ENCODE results near the gene PRDM16. TPM values are rescaled to one million over a fixed set of nuclear protein-coding genes. Genes with fewer than 3 reads are reported as not detected.

PRDM16 gene
- total RNA-seq, 1 experiment from 2014 or later: 6.1 TPM

GRCh38 chr1:3049164-3049563 is 19.8 kb upstream of the PRDM16 start:
- TF ChIP-seq ELF1 (IDR thresholded peaks at IDR 0.05; ENCODE audit: borderline replicate concordance, low read depth) (no peak), RAD21 (IDR thresholded peaks at IDR 0.05; ENCODE audit: low read depth) (no peak), TCF7L2 (IDR thresholded peaks at IDR 0.05; ENCODE audit: borderline replicate concordance, extremely low read depth, insufficient read depth, insufficient read length) (no peak), POLR2AphosphoS5 (IDR thresholded peaks at IDR 0.05; ENCODE audit: low read depth, low read length) (no peak), ZBTB33 (IDR thresholded peaks at IDR 0.05; ENCODE audit: extremely low read depth, insufficient replicate concordance, low read length) (no peak), CEBPB (IDR thresholded peaks at IDR 0.05; ENCODE audit: low read depth) (no peak), SIN3A (IDR thresholded peaks at IDR 0.05; ENCODE audit: low read depth) (no peak), FOSL1 (IDR thresholded peaks at IDR 0.05; ENCODE audit: low read depth) (no peak), EGR1 (IDR thresholded peaks at IDR 0.05; ENCODE audit: low read depth) (no peak), POLR2A (IDR thresholded peaks at IDR 0.05; ENCODE audit: borderline replicate concordance, extremely low read depth, insufficient read depth, insufficient read length) (no peak), CBX3 (IDR thresholded peaks at IDR 0.05; ENCODE audit: low read depth) (no peak), SP1 (IDR thresholded peaks at IDR 0.05; ENCODE audit: low read depth) (no peak), ZNF274 (IDR thresholded peaks at IDR 0.05; ENCODE audit: low read depth, low read length) (no peak), YY1 (IDR thresholded peaks at IDR 0.05; ENCODE audit: extremely low read depth, insufficient replicate concordance, low read depth, low read length) (no peak), ZFX (IDR thresholded peaks at IDR 0.05) (no peak), SRF (IDR thresholded peaks at IDR 0.05; ENCODE audit: low read depth) (no peak)
- TF ChIP-seq, protein P1, sequence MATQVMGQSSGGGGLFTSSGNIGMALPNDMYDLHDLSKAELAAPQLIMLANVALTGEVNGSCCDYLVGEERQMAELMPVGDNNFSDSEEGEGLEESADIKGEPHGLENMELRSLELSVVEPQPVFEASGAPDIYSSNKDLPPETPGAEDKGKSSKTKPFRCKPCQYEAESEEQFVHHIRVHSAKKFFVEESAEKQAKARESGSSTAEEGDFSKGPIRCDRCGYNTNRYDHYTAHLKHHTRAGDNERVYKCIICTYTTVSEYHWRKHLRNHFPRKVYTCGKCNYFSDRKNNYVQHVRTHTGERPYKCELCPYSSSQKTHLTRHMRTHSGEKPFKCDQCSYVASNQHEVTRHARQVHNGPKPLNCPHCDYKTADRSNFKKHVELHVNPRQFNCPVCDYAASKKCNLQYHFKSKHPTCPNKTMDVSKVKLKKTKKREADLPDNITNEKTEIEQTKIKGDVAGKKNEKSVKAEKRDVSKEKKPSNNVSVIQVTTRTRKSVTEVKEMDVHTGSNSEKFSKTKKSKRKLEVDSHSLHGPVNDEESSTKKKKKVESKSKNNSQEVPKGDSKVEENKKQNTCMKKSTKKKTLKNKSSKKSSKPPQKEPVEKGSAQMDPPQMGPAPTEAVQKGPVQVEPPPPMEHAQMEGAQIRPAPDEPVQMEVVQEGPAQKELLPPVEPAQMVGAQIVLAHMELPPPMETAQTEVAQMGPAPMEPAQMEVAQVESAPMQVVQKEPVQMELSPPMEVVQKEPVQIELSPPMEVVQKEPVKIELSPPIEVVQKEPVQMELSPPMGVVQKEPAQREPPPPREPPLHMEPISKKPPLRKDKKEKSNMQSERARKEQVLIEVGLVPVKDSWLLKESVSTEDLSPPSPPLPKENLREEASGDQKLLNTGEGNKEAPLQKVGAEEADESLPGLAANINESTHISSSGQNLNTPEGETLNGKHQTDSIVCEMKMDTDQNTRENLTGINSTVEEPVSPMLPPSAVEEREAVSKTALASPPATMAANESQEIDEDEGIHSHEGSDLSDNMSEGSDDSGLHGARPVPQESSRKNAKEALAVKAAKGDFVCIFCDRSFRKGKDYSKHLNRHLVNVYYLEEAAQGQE (IDR thresholded peaks at IDR 0.05; ENCODE audit: low read depth): no peak
- TF ChIP-seq, protein P2, sequence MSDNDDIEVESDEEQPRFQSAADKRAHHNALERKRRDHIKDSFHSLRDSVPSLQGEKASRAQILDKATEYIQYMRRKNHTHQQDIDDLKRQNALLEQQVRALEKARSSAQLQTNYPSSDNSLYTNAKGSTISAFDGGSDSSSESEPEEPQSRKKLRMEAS (IDR thresholded peaks at IDR 0.05): no peak
- Histone ChIP-seq H3K9me3 (ENCODE audit: control insufficient read depth in 1 of 2, insufficient read depth in 1 of 2, low read depth in 1 of 2, low read length in 2 of 2) (no peaks in the 10 kb centered on the region), H3K9me2 (ENCODE audit: insufficient read depth) (no peaks in the 10 kb centered on the region), H3K27ac (ENCODE audit: low read depth, low read length) (no peak overlapping the region), H3K9ac (ENCODE audit: low read length) (no peak overlapping the region), H4K20me1 (ENCODE audit: insufficient read depth) (no peaks in the 10 kb centered on the region), H3K4me3 (replicated peaks in 1 of 2; ENCODE audit: low read depth in 1 of 2, low read length in 2 of 2) (no peak overlapping the region), H3K4me2 (ENCODE audit: low read length) (no peak overlapping the region), H2AFZ (ENCODE audit: low read depth, low read length, poor library complexity, severe bottlenecking) (no peak overlapping the region), H3K4me1 (ENCODE audit: control insufficient read depth in 1 of 2, insufficient read depth in 2 of 2, low read length in 2 of 2) (no peaks in the 10 kb centered on the region), H3K36me3 (ENCODE audit: control insufficient read depth in 1 of 2, insufficient read depth in 2 of 2, low read length in 2 of 2) (no peaks in the 10 kb centered on the region), H3K27me3 (ENCODE audit: insufficient read depth, low read length) (peaks cover 25% of the 10 kb centered on the region), H3K79me2 (ENCODE audit: insufficient read depth, low read length) (no peaks in the 10 kb centered on the region)
- DNase-seq (ENCODE audit: low read depth, low spot score): no peak
- ATAC-seq: no peak
- CTCF ChIA-PET: no interaction called here
- no TSS peak for BruUV-seq (replicated peaks)
- intact Hi-C loops (cut with micrococcal nuclease): no loop called here
- POLR2A ChIA-PET: no interaction called here
- RAD21 ChIA-PET (ENCODE audit: low non-redundant PET in 1 of 2, low total read pairs in 2 of 2, uncharacterized antibody in 2 of 2, unreplicated experiment in 2 of 2): no interaction called here
